Measurements from ENCODE around the gene CSTPP1.
A peak's percentile ranks its signal among the peaks of the same experiment; 100 is the strongest.
"Not testable (repeated sequence)": the region's sequence is repeated elsewhere in the genome, so short reads cannot be mapped to it uniquely, and the experiment has no call there.

The CSTPP1 gene

GRCh38 chr11:46961041-46961440, 24.5 kb downstream of the CSTPP1 start:
- DNase-seq = no peak

DNA sequence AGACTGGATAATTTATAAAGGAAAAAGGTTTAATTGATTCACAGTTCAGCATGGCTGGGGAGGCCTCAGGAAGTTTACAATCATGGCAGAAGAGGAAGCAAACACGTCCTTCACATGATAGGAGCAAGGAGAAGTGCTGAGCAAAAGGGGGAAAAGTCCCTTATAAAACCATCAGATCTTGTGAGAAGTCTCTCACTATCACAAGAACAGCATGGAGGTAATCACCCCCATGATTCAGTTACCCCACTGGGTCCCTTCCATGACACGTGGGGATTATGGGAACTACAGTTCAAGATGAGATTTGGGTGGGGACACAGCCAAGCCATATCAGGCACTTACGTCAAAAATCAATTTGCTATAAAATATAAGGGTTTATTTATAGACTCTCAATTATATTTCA, 25.3 kb downstream of the CSTPP1 start:
- DNase-seq = not testable (repeated sequence)

- no peak for DNase-seq
Measured at GRCh38 chr11:46963844-46964243, 27.3 kb downstream of the CSTPP1 start.

- no peak for DNase-seq
Measured at GRCh38 chr11:46966773-46967172, 30.2 kb downstream of the CSTPP1 start.

DNA sequence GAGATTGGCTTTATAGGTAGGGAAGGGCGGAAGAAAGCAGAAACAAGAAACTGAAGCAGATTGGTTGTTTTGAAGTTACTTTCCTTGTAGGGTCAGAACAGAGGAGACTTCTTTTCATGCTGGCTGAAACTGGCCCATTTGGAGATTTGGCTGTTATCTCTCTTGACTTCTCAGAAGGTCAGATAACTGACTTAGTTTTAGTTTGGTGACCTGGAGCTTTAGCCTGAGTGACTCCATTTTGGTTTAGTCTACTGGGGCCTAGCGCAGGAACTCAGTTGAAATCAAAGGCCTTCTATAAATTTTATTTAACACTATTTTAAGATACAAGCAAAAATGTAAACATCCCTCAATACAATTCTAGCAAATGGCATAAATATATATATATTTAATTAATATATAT, 31.4 kb downstream of the CSTPP1 start:
- DNase-seq = no peak

DNA sequence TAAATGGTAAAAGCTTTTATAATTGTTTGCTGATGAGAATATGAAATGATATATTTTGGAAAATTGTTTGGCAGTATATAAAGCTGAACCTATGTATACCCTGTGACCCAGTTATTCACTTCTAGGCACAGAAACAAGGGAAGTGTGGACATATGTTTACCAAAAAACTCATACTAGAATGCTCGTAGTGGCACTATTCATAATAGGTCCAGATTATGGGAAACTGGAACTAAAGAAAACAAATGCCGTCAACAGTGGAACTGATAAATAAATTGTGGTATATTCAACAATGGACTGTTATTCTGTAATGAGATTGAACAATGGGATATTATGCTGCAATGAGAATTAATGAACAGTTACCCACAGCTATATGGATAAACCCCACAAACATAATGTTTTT, 32.8 kb downstream of the CSTPP1 start:
- no peak for DNase-seq

DNA sequence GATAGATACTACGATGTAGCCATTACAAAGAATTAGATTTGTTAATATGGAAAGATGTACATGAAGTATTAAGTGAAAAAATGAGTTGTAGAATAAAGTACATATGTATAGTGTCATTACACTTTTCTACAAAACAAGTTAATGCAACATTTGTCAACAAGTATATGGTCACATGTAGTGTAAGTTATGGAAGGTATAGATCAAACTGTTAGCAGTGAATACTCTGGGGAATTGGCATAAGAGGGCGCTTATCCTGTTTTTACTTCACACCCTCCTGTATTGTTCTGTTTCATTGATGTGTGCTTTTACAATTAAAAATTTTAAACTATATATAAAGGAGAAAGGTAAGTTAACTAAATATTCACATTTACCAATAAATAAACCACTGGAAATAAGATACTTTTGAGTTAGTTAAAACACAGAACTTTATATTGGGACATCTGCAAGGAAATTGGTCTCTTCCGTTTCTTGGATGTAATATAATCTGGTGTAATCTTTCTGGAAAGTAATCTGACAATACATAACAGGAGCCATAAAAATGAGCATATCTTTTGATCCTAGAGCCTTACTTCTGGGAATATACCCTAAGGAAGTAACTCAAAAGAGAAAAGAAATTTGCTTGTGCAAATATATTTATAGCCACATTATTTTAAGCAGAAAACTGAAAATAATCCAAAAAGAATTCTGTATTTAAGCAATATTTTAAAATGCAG, 34.5 kb downstream of the CSTPP1 start:
- no peak for DNase-seq

DNA sequence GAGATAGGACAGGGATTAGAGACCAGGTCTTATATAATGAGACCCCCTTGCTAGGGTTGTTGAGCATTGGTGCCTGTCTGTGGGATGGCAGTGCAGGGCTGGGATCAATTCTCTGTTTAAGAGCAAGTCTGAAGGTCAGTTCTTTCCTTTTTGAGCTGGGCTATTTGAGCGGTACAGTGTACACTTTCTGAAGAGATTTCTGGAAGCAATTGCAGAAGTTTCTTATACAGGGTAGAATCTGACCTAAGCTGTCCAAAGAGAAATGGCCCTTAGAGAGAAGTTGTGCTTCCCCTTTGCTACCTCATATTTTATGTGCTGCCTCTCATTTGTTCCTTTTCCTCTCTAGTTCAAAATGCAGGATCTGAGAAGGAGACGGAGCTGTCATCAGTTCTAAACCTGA, 35.8 kb downstream of the CSTPP1 start:
- DNase-seq = no peak

DNA sequence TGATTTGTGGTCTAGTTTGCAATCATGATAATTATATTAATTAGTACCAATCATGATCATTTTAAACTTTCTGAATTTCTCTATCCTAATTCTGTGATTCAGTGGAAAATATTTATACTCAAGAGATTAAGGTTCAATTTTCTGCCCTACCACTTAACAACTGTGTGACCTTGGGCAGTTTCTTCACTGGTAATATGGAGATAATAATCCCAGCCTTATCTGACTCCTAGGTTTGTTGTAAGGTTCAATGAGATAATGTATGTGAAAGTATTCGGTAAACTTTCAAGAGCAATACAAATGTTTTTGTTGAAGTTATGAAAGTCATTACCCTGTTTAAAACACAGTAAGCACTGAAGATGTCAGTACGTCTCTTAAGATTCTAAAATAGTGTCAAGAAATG, 36.3 kb downstream of the CSTPP1 start:
- no peak for DNase-seq

DNA sequence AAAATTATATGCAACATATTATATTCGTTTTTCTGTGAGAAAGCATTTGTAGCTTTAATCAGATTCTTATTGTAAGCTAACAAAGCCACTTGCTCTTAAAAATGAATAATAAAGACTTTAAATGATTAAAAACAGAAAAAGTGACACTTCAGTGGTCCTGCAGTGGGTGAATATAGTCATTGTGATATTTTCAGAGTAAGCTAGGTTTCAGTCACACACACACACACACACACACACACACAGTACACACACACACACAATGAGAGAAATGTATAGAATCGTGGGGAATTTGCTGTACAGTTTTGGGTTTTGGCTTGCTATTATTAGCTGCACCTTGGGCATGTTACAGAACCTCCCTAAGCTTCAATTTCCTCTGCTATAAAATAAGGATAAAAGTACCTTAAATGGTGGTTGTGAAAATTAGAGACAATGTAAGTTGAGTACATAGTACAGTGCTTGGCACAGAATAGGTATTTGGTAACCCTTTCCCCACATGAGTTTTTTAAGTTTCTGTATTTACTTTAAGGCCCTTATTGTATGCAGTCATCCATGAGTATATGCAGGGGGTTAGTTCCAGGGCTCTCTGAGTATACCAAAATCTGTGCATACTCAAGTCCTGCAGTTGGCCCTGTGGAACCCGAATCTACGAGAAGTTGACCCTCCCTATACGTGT, 39.8 kb downstream of the CSTPP1 start:
- no peak for DNase-seq

DNA sequence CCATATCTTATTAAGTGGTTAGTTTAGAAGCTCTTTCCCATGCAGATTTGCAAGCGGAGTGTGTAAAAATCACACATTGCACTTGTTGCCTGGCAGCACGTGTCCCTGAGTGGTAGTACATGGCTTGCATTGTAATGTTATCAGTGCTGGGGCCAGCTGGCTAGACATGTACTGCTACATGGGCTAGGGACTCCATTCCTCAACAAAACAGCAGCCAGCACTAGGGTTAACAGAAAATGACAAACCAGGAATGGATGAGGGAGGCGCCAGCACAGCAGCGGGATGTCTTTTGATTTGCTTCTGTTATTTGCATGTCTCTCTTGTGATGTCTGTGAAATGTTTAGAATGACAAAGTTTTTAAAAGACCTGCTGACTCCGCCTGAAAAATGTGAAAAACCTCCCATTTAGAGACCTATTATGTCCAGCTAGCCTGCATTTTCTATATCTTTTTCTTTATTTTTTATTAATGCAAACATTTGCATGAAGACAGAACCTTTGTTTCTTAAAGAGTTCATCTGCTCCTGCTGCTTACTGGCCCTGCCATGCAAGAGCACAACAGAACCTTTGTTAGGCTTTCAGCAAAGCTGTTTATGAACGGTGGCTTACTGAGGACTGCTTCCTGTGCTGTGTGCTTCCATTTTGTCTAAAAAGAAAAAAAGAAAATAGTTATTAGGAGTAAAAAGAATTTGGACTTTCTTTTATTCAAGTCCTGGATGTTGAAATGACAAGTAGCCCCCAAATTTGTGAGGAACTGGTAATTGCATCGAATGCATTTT, 40.7 kb downstream of the CSTPP1 start:
- peak; percentile 71 for DNase-seq

GRCh38 chr11:46978005-46978491, 41.5 kb downstream of the CSTPP1 start:
- DNase-seq = peak; percentile 52

DNA sequence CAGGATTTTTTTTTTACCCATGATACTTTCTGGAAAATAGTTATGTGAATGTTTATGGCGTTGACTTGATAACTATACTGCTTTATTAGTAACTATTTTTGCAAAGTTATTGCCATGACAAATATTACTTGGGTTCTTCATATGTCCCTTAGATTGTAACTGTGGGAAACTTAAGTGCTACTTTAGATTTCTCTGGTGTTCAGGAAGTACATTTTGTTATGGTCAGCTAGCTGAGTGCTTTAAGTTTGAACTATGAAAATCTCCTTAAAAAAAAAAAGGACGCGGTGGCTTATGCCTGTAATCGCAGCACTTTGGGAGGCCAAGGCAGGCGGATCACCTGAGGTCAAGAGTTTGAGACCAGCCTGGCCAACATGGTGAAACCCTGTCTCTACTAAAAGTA, 42.8 kb downstream of the CSTPP1 start:
- no peak for DNase-seq

DNA sequence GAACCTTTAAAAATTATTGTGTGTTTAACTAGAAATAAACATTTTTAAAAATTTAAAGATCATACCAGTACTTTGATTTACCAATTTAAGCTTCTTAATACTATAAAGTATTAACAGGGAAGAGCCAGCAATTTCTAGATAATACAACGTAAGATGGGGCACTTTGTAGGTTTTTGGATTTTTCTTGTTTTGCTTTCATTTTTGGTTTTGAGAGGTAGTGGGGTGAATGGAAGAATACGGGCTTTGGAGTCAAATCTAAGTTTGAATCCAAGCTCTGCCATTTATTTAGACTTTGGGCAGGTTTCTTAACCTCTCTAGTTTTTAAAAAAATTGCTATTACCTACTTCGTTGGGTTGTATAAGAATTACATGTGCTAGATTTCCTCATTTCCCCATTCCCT, 44.9 kb downstream of the CSTPP1 start:
- DNase-seq = no peak

DNA sequence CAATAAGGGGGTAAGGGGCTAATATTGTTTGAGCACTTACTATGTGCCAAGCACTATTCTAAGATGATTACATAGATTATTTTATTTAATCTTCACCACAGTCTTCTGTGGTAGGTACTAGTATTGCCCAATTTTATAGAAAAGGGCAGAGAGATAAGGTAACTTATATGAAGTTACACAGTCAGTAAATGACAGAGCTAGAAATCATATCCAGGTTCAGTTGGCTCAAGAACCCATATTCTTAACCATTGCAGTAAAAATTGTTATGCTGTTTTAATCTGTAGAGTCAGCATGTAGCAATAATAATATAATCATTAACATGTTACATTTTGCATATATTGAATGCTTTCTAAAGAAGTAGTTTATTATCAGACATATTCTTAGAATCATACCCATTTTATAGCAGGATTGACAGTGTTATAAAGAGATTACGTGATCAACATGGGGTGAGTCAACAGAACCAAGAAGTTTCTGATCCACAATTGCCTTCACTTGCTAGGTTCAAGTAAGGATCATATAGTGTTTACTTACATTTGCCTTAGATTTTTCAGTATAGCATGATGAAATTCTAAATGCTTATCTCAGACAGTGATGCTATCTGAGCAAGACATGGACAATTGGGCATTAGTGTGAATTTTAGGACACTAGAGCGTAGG, 46.4 kb downstream of the CSTPP1 start:
- DNase-seq = no peak

DNA sequence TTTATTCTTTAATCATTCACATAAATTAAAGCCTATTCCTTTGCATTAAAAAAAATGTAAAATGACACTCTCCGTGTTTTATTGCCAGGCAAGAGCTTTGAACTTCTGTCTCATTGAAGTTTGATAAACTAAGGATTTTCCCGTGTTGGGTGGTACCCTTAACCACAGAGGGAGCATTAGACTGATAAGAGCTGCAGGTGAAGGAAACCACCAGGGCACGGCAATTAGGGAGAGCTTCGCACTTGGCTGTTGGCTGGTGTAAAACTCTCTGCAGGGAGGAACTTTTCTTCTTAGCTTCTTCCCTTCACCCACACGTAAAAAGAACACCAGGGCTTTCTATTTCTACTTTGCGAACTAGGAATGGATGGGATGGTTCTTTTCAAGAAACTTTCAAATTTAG, 47.0 kb downstream of the CSTPP1 start:
- DNase-seq = peak; percentile 16

DNA sequence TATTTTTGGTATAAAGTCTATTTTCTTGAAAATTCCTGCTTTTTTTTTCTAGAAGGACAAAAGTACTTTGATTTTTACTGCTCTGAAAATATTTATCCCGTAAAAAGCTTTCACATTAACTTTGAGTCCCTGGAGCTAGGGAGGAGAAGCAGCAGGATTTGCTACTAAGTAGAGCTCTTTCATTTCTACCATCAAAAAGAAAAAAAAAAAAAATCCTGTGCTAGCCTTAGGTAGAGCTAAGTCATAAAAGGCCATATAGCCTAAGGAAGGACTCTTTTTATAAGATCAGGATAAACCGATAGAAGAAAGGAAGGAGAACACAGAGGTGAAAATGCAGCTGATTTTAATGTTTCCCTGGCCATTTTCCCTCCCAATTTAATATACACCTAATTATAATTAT, 48.0 kb downstream of the CSTPP1 start:
- no peak for DNase-seq

DNA sequence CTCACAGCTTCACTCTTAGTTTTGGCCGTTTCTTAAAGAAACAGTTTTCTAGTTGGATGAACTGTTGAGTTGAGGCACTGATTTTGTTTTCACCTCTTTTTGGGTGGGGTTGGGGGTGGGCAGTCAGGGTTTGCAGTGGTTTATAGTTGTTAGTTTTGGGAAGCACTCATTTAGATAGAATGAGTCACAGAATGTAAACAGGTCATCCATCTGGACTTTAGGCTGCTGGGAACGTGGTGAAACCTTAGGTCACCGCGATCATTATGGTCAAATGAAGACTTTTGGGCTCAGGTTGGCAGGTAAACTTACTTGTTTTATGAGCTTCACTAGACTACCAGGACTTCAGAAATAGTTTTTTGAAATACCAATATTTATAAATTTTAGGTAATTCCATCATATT, 48.4 kb downstream of the CSTPP1 start:
- DNase-seq = no peak

DNA sequence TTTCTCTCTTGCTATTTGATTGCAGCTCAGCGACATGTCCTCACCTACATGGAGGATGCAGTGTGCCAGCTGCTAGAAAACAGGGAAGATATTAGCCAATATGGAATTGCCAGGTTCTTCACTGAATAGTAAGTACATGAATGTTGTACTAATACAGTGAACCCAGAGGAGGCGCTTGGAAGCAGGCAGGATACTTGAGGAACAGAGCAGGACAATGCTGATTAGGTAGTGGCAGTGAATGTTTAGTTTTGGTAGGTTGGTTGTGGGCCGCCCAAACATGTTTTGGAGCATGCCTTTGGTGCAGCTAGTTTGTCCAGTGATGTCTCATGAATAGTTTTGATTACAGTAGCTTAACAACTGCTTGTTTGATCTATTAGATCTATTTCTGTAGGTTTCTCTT, 50.6 kb downstream of the CSTPP1 start:
- no peak for DNase-seq

DNA sequence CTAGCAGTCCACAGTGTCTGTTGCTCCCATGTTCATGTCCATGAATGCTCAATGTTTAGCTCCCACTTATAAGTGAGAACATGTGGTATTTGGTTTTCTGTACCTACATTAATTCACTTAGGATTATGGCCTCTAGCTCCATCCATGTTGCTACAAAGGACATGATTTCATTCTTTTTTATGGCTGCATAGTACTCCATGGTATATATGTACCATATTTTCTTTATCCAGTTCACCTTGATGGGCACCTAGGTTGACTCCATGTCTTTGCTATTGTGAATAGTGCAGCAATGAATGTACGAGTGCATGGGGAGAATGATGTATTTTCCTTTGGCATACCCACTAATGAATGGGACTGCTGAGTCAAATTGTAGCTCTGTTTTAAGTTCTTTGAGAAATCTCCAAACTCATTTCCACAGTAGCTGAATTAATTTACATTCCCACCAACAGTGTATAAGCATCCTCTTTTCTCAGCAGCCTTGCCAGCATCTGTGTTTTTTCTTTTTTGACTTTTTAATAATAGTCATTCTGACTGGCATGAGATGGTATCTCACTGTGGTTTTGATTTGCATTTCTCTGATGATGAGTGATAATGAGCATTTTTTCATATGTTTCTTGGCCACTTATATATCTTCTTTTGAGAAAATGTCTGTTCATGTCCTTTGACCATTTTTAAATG, 53.4 kb downstream of the CSTPP1 start:
- DNase-seq = not testable (repeated sequence)

DNA sequence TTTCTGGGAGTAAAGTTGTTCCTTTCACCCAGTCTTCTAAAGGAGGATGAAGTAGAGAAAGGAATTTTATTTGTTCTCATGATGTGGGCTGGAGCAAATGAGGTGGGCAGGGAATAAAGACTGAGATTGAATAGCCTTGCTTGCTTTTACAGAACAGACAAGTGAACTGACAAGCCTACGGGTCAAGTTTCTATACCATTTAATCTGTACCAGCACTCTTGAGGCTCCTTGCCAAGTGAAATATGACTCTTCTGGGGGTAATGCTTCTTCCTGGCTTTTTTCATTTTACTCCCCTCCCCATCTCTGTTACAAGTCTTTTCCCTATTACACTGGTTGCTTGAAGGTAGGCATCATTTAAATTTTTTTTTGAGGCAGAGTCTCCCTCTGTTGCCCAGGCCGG, 54.8 kb downstream of the CSTPP1 start:
- no peak for DNase-seq

GRCh38 chr11:46992386-46992785, 55.8 kb downstream of the CSTPP1 start:
- DNase-seq = not testable (repeated sequence)

GRCh38 chr11:46997796-46998195, 61.2 kb downstream of the CSTPP1 start:
- DNase-seq = not testable (repeated sequence)

Measured in NCI-H146 (cell line).